B cell (primary cell): ENCODE data around the gene UTY. TPM values are rescaled to one million over a fixed set of nuclear protein-coding genes. Genes with fewer than 3 reads are reported as not detected.

Source experiments
- ATAC-seq: fragments of 200-7000 bp; cut with Tn5 transposase; one replicate; pipeline ENCODE4 v1.10.0; 2021; ENCODE audit warnings: low read depth, mild to moderate bottlenecking, moderate number of reproducible peaks, moderate library complexity
- CTCF ChIA-PET: fragments of 350-600 bp; sonication (Branson Sonifier 250); formaldehyde crosslinking; loops from one replicate; lab custom pipeline; 2021; ENCODE audit warnings: antibody characterized with exemption, inconsistent platforms; lab: Charles Lee
- POLR2A ChIA-PET: fragments of 350-600 bp; sonication (Branson Sonifier 250); formaldehyde crosslinking; loops from one replicate; lab custom pipeline; 2021; ENCODE audit warnings: antibody characterized with exemption; lab: Charles Lee
- DNase-seq: peaks from one replicate; pipeline ENCODE4 v3.0.0; 2013
- H2AFZ ChIP-seq: 2 replicates; pipeline ENCODE4 v1.6.1; 2012; ENCODE audit warnings: mild to moderate bottlenecking, low read depth, low read length; ENCODE audit not compliant: insufficient read depth, poor library complexity, severe bottlenecking
- H3K27ac ChIP-seq, 2 donors: 1 replicate in 1 of 2; 2 replicates in 1 of 2; pipeline ENCODE4 v1.5.1; 2012 to 2013; ENCODE audit warnings: low read length in 2 of 2, mild to moderate bottlenecking in 2 of 2, moderate library complexity in 1 of 2
- H3K27me3 ChIP-seq, 4 experiments: fragments of 200-600 bp in 1 of 4; sonication (generic) in 1 of 4; replicated peaks in 1 of 4; 1 replicate in 2 of 4; 2 replicates in 2 of 4; pipeline versions ENCODE4 v1.6.1 to v1.7.0; 2013 to 2016; ENCODE audit warnings: low read length in 3 of 4, mild to moderate bottlenecking in 2 of 4, mixed read lengths in 1 of 4, moderate library complexity in 1 of 4; ENCODE audit not compliant: insufficient read depth in 4 of 4, control insufficient read depth in 3 of 4; ENCODE audit errors: control extremely low read depth in 1 of 4
- H3K36me3 ChIP-seq, 2 experiments: replicated peaks in 1 of 2; 1 replicate in 1 of 2; 2 replicates in 1 of 2; pipeline versions ENCODE4 v1.6.1 to v1.7.1; 2013; ENCODE audit warnings: low read length in 1 of 2; ENCODE audit not compliant: insufficient read depth in 2 of 2, control insufficient read depth in 1 of 2; ENCODE audit errors: control extremely low read depth in 1 of 2, extremely low read depth in 1 of 2
- H3K4me1 ChIP-seq, 2 donors: fragments of 200-600 bp in 1 of 2; sonication (generic) in 1 of 2; 1 replicate in 1 of 2; 2 replicates in 1 of 2; pipeline versions ENCODE4 v1.5.1 to v1.6.1; 2013 to 2017; ENCODE audit warnings: low read length in 2 of 2; ENCODE audit not compliant: control insufficient read depth in 2 of 2, insufficient read depth in 2 of 2
- H3K4me2 ChIP-seq: replicated peaks from 2 replicates; pipeline ENCODE3; 2012; ENCODE audit warnings: mild to moderate bottlenecking, low read depth, low read length; ENCODE audit not compliant: poor library complexity, severe bottlenecking
- H3K4me3 ChIP-seq, 5 experiments: fragments of 200-600 bp in 1 of 5; sonication (generic) in 1 of 5; 1 replicate in 3 of 5; 2 replicates in 2 of 5; pipeline versions ENCODE4 v1.5.1 to v1.7.0; 2011 to 2016; ENCODE audit warnings: low read length in 4 of 5, mild to moderate bottlenecking in 4 of 5, low read depth in 2 of 5, control low read depth in 1 of 5, moderate library complexity in 1 of 5; ENCODE audit not compliant: insufficient read depth in 1 of 5; ENCODE audit errors: control extremely low read depth in 1 of 5, extremely low read depth in 1 of 5
- H3K79me2 ChIP-seq: fragments of 200-600 bp; sonication (generic); one replicate; pipeline ENCODE4 v1.6.0; 2016; ENCODE audit warnings: low read length; ENCODE audit not compliant: control insufficient read depth, insufficient read depth
- H3K9ac ChIP-seq: fragments of 200-600 bp; sonication (generic); 2 replicates; pipeline ENCODE4 v1.6.1; 2017; ENCODE audit warnings: mild to moderate bottlenecking, low read length, moderate library complexity
- H3K9me3 ChIP-seq, 3 donors: one replicate each; pipeline versions ENCODE4 v1.6.1 to v1.7.1; 2013; ENCODE audit warnings: low read length in 2 of 3; ENCODE audit not compliant: control insufficient read depth in 2 of 3, insufficient read depth in 1 of 3; ENCODE audit errors: control extremely low read depth in 1 of 3
- H4K20me1 ChIP-seq: 2 replicates; pipeline ENCODE4 v1.6.0; 2012; ENCODE audit warnings: mild to moderate bottlenecking, low read length; ENCODE audit not compliant: insufficient read depth, control insufficient read depth, poor library complexity, severe bottlenecking
- H3K27ac Mint-ChIP-seq: one replicate; pipeline ENCODE4 v1.8.0; 2021; ENCODE audit warnings: mixed read lengths
- H3K27me3 Mint-ChIP-seq: one replicate; pipeline ENCODE4 v1.8.0; 2021; ENCODE audit warnings: mixed read lengths
- H3K4me1 Mint-ChIP-seq: one replicate; pipeline ENCODE4 v1.8.0; 2021; ENCODE audit warnings: mixed read lengths
- H3K4me3 Mint-ChIP-seq: one replicate; pipeline ENCODE4 v1.8.0; 2021; ENCODE audit warnings: mixed read lengths
- H3K9me3 Mint-ChIP-seq: one replicate; pipeline ENCODE4 v1.8.0; 2022; ENCODE audit warnings: mixed read lengths; ENCODE audit not compliant: insufficient read depth
- CTCF ChIP-seq: fragments of 200-600 bp; IDR thresholded peaks from one replicate; pipeline ENCODE4 v1.8.0; 2022; ENCODE audit warnings: antibody characterized with exemption, mild to moderate bottlenecking
- EZH2 ChIP-seq: IDR thresholded peaks from 2 replicates; pipeline ENCODE4 v1.6.1; 2012; ENCODE audit warnings: borderline replicate concordance, low read depth, mild to moderate bottlenecking, moderate library complexity, low read length; ENCODE audit not compliant: insufficient read depth, poor library complexity, severe bottlenecking
- WGBS: methylation state at CpG from one replicate; pipeline ENCODE4 v1.1.5; 2013; ENCODE audit warnings: missing lambda C conversion rate; ENCODE audit not compliant: insufficient coverage; 5-methylcytosine and 5-hydroxymethylcytosine counted together
- intact Hi-C: fragments of 100-400 bp; cut with micrococcal nuclease; formaldehyde crosslinking; loops from one replicate; pipeline ENCODE4 v1.10.0; 2022
- polyA plus RNA-seq: library from polyadenylated mRNA; depleted of rRNA; stranded (reverse); fragments of >200 nt; gene quantifications from 2 replicates; pipeline ENCODE4 v1.2.3, GENCODE V29; 2012
- total RNA-seq, 2 donors: library from RNA; stranded (reverse); fragments of 120-200 nt in 1 of 2; gene quantifications; 1 replicate in 1 of 2; 2 replicates in 1 of 2; pipeline versions ENCODE4 v1.2.3 to v1.2.4, GENCODE V29; 2013 to 2022

The UTY gene
- total and polyA plus RNA-seq, 2 donors (not counting 1 experiment from before 2014, with no cell fraction given), result 112 TPM; not detected in 1

GRCh38 chrY:13432293-13433025, 47.4 kb downstream of the UTY start:
- Mint-ChIP-seq H3K4me1 (peaks cover 48% of the 10 kb centered on the region), H3K9me3 (peaks cover 9% of the 10 kb centered on the region), H3K4me3 (no peak overlapping the region), H3K27ac (no peak overlapping the region), H3K27me3 (no peaks in the 10 kb centered on the region)
- H3K36me3 ChIP-seq, result peaks cover 0 to 2% of the 10 kb centered on the region in 2 experiments
- no peak overlapping the region for H3K4me2 ChIP-seq
- no peak overlapping the region for H3K4me3 ChIP-seq
- H3K27me3 ChIP-seq, result no peaks in the 10 kb centered on the region
- H4K20me1 ChIP-seq, result no peaks in the 10 kb centered on the region
- H3K27ac ChIP-seq, result no peak overlapping the region
- no peak overlapping the region for H3K9ac ChIP-seq
- peaks cover 0 to 6% of the 10 kb centered on the region in 2 donors for H3K4me1 ChIP-seq
- CTCF ChIA-PET, result no interaction called here
- H2AFZ ChIP-seq, result no peak overlapping the region
- DNase-seq (no peak), ATAC-seq (no peak)
- intact Hi-C loops, result no loop called here
- WGBS, result 92% methylated on average over 2 of the region's 3 CpGs
- H3K79me2 ChIP-seq, result no peaks in the 10 kb centered on the region
- TF ChIP-seq CTCF (no peak), EZH2 (no peak)
- peaks cover 0 to 12% (median 11%) of the 10 kb centered on the region in 3 donors for H3K9me3 ChIP-seq
- POLR2A ChIA-PET, result no interaction called here

GRCh38 chrY:13429551-13429950, 50.3 kb downstream of the UTY start:
- Mint-ChIP-seq H3K27me3 (no peaks in the 10 kb centered on the region), H3K9me3 (peaks cover 9% of the 10 kb centered on the region)

More at GRCh38 chrY:13429551-13429950, 50.3 kb downstream of the UTY start:
- Histone ChIP-seq H4K20me1 (no peaks in the 10 kb centered on the region), H3K4me1 (peaks cover 0 to 3% of the 10 kb centered on the region in 2 donors), H3K27ac (no peak overlapping the region), H3K4me2 (no peak overlapping the region), H3K9me3 (peaks cover 1 to 12% (median 11%) of the 10 kb centered on the region in 3 donors), H2AFZ (no peak overlapping the region), H3K79me2 (no peaks in the 10 kb centered on the region), H3K27me3 (no peaks in the 10 kb centered on the region), H3K36me3 (peaks cover 0 to 9% of the 10 kb centered on the region in 2 experiments), H3K9ac (no peak overlapping the region), H3K4me3 (no peak overlapping the region)
- intact Hi-C loops, result no loop called here
- no peak for ATAC-seq
- WGBS, result 100% methylated on average over 1 of the region's 3 CpGs
- TF ChIP-seq EZH2 (no peak), CTCF (no peak)
- H3K4me3 Mint-ChIP-seq, result peak overlapping the region; percentile 26
- POLR2A ChIA-PET, result no interaction called here
- peaks cover 35% of the 10 kb centered on the region for H3K4me1 Mint-ChIP-seq
- no peak overlapping the region for H3K27ac Mint-ChIP-seq
- CTCF ChIA-PET, result no interaction called here
- no peak for DNase-seq
